KMS-11 (cell line): Measurements from ENCODE around the gene AUTS2.

Source experiments
- H2AFZ ChIP-seq: fragments of 200-600 bp; sonication (generic); 2 replicates; pipeline ENCODE4 v1.6.1; 2016; ENCODE audit warnings: antibody characterized with exemption, mixed run types, low read depth
- H3K27ac ChIP-seq: fragments of 200-600 bp; sonication (generic); 2 replicates; pipeline ENCODE4 v1.6.1; 2016; ENCODE audit warnings: mild to moderate bottlenecking, mixed run types
- H3K27me3 ChIP-seq: fragments of 200-600 bp; sonication (generic); 2 replicates; pipeline ENCODE4 v1.6.1; 2017; ENCODE audit warnings: mild to moderate bottlenecking, low read depth, mixed run types, moderate library complexity; ENCODE audit not compliant: insufficient read depth
- H3K36me3 ChIP-seq: fragments of 200-600 bp; sonication (generic); 2 replicates; pipeline ENCODE4 v1.6.1; 2017; ENCODE audit warnings: mild to moderate bottlenecking, mixed run types; ENCODE audit not compliant: insufficient read depth
- H3K4me1 ChIP-seq: fragments of 200-600 bp; sonication (generic); 2 replicates; pipeline ENCODE4 v1.6.1; 2016; ENCODE audit warnings: mild to moderate bottlenecking, low read depth, mixed run types; ENCODE audit not compliant: poor library complexity, severe bottlenecking
- H3K4me2 ChIP-seq: fragments of 200-600 bp; sonication (generic); 2 replicates; pipeline ENCODE4 v1.7.0; 2016; ENCODE audit warnings: mild to moderate bottlenecking, mixed run types
- H3K4me3 ChIP-seq: fragments of 200-600 bp; sonication (generic); IDR thresholded peaks from 2 replicates; pipeline ENCODE4 v1.6.1; 2017; ENCODE audit warnings: low read depth, low read length, mixed read lengths; ENCODE audit not compliant: insufficient read depth
- H3K79me2 ChIP-seq: fragments of 200-600 bp; sonication (generic); 2 replicates; pipeline ENCODE4 v1.6.1; 2016; ENCODE audit warnings: low read depth, mixed run types; ENCODE audit not compliant: insufficient read depth
- H3K9ac ChIP-seq: fragments of 200-600 bp; sonication (generic); 2 replicates; pipeline ENCODE4 v1.6.1; 2016; ENCODE audit warnings: mild to moderate bottlenecking, mixed run types
- H4K20me1 ChIP-seq: fragments of 200-600 bp; sonication (generic); 2 replicates; pipeline ENCODE4 v1.6.1; 2016; ENCODE audit warnings: mild to moderate bottlenecking, mixed run types; ENCODE audit not compliant: insufficient read depth
- CTCF ChIP-seq: fragments of 200-600 bp; sonication (generic); conservative IDR thresholded peaks from 2 replicates; pipeline ENCODE4 v1.6.1; 2017; ENCODE audit warnings: low read depth, mild to moderate bottlenecking, antibody characterized with exemption, low read length, moderate library complexity, mixed read lengths

AUTS2 gene

DNA sequence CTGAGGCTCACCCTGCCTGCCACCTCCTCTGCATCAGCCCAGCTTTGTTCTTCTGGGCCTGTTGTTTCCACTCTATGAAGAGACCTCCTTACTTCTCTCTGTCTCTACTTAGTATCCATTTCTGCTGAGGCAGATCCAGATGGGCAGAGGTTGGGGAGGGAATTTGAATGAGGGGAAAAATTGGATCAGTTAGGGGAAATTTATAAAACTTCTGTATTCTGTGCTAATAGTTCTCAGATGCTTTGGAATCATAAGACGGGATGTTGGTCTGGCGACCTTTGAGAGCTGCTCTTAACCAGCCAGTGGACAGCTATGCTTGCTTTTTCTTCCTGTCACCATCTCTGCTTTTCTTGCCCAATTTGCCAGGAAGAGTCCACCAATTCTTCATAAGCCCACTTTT, 55.5 kb downstream of the AUTS2 start:
- no peak overlapping the region for H3K9ac ChIP-seq
- no peak for TF ChIP-seq CTCF
- peaks cover 7% of the 10 kb centered on the region for H3K4me1 ChIP-seq
- no peaks in the 10 kb centered on the region for H3K27me3 ChIP-seq
- no peak overlapping the region for H3K4me2 ChIP-seq
- no peak overlapping the region for H2AFZ ChIP-seq
- H3K4me3 ChIP-seq = no peak overlapping the region
- H3K36me3 ChIP-seq = no peaks in the 10 kb centered on the region
- no peaks in the 10 kb centered on the region for H3K79me2 ChIP-seq
- H4K20me1 ChIP-seq = no peaks in the 10 kb centered on the region
- H3K27ac ChIP-seq = no peak overlapping the region

- H3K4me3 ChIP-seq = no peak overlapping the region
- H3K36me3 ChIP-seq = no peaks in the 10 kb centered on the region
- H2AFZ ChIP-seq = no peak overlapping the region
- no peaks in the 10 kb centered on the region for H3K79me2 ChIP-seq
- no peak overlapping the region for H3K4me2 ChIP-seq
- peaks cover 7% of the 10 kb centered on the region for H3K4me1 ChIP-seq
- H3K9ac ChIP-seq = no peak overlapping the region
- TF ChIP-seq CTCF = no peak
- H3K27ac ChIP-seq = no peak overlapping the region
- H4K20me1 ChIP-seq = no peaks in the 10 kb centered on the region
- H3K27me3 ChIP-seq = no peaks in the 10 kb centered on the region
Measured at GRCh38 chr7:69654381-69654780, 56.1 kb downstream of the AUTS2 start.

GRCh38 chr7:69654849-69655707, 56.8 kb downstream of the AUTS2 start:
- Histone ChIP-seq H3K4me3 (no peak overlapping the region), H2AFZ (no peak overlapping the region), H3K27me3 (no peaks in the 10 kb centered on the region), H3K27ac (no peak overlapping the region), H3K4me1 (peaks cover 7% of the 10 kb centered on the region), H3K36me3 (no peaks in the 10 kb centered on the region), H3K9ac (no peak overlapping the region), H4K20me1 (no peaks in the 10 kb centered on the region), H3K4me2 (no peak overlapping the region), H3K79me2 (no peaks in the 10 kb centered on the region)
- TF ChIP-seq CTCF = no peak

DNA sequence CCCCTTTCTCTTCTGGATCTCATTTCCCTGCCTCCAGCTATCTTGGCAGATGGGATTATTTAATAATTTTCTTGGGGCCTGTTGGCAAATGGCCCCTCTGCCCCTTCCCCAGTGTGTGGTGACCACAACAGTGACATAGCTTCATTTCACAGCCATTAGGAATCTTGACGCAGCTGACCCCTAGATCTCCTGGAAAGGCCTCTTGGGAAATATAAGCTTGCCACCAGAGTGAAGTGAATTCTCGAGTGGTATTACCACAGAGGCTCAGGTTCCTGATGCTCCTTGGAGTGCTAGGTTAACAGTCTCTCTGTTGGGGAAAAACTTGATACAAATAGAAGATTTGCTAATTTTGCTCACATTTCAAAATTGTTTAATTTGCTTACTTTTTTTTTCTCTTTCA, 57.8 kb downstream of the AUTS2 start:
- no peak overlapping the region for H3K9ac ChIP-seq
- H3K27me3 ChIP-seq = no peaks in the 10 kb centered on the region
- no peak for TF ChIP-seq CTCF
- no peak overlapping the region for H3K27ac ChIP-seq
- H3K36me3 ChIP-seq = no peaks in the 10 kb centered on the region
- H3K4me2 ChIP-seq = no peak overlapping the region
- no peaks in the 10 kb centered on the region for H3K79me2 ChIP-seq
- peaks cover 7% of the 10 kb centered on the region for H3K4me1 ChIP-seq
- H2AFZ ChIP-seq = no peak overlapping the region
- H4K20me1 ChIP-seq = no peaks in the 10 kb centered on the region
- H3K4me3 ChIP-seq = no peak overlapping the region
